ENCODE data around the gene RASSF7. TPM values are rescaled to one million over a fixed set of nuclear protein-coding genes. Genes with fewer than 3 reads are reported as not detected.

RASSF7 gene
- total RNA-seq, 4 donors from 2014 or later = 80.9 to 340 (median 172) TPM

Small RNAs within 50 kb of the gene (small RNA-seq; reads per million reads assigned to genes)
- gene MIR210 = 4.8 to 45.4 reads per million in 2 donors

Other genes with a start within 250 kb of the RASSF7 start
- gene IFITM1, start 246.9 kb upstream of the RASSF7 start, total RNA-seq = 100 to 1,000 TPM in 2 of 4 donors, 10 to 100 TPM in 2; 45.9 to 141 (median 89.6) TPM
- 100 to 1,000 TPM in 1 of 4 donors, 10 to 100 TPM in 3; 30.6 to 200 (median 84.7) TPM for gene IFITM3, start 240.1 kb upstream of the RASSF7 start, total RNA-seq
- gene B4GALNT4, start 191.5 kb upstream of the RASSF7 start, total RNA-seq = 10 to 100 TPM in 2 of 4 donors, 1 to 10 TPM in 2; 2.5 to 36.3 (median 9.3) TPM
- 100 to 1,000 TPM in 3 of 4 donors, 10 to 100 TPM in 1; 95.7 to 254 (median 202) TPM for gene PKP3, start 166.8 kb upstream of the RASSF7 start, total RNA-seq
- 100 to 1,000 TPM in 3 of 4 donors, 10 to 100 TPM in 1; 82.3 to 143 (median 111) TPM for gene SIGIRR, start 146.0 kb upstream of the RASSF7 start, total RNA-seq
- 100 to 1,000 TPM; 161 to 474 (median 254) TPM for gene ANO9, start 119.0 kb upstream of the RASSF7 start, total RNA-seq
- 10 to 100 TPM; 21.0 to 42.7 (median 31.7) TPM for gene PTDSS2, start 110.7 kb upstream of the RASSF7 start, total RNA-seq
- 100 to 1,000 TPM; 130 to 157 (median 137) TPM for gene RNH1, start 53.7 kb upstream of the RASSF7 start, total RNA-seq
- gene HRAS, start 25.4 kb upstream of the RASSF7 start, total RNA-seq = 10 to 100 TPM; 27.4 to 55.3 (median 35.1) TPM
- 1 to 10 TPM in 2 of 4 donors, under 1 TPM in 2; 0.67 to 4.1 (median 2.4) TPM for gene LRRC56, start 23.4 kb upstream of the RASSF7 start, total RNA-seq
- gene LMNTD2, start 232 bp upstream of the RASSF7 start, total RNA-seq = 10 to 100 TPM in 3 of 4 donors, 1 to 10 TPM in 1; 6.6 to 32.9 (median 14.1) TPM
- 10 to 100 TPM; 48.4 to 88.0 (median 57.8) TPM for gene PHRF1, start 15.5 kb downstream of the RASSF7 start, total RNA-seq
- 10 to 100 TPM; 28.1 to 80.9 (median 58.4) TPM for gene IRF7, start 55.0 kb downstream of the RASSF7 start, total RNA-seq
- gene CDHR5, start 64.0 kb downstream of the RASSF7 start, total RNA-seq = 1,000 to 10,000 TPM in 3 of 4 donors, 10 to 100 TPM in 1; 77.6 to 1,696 (median 1,274) TPM
- 10 to 100 TPM in 1 of 4 donors, not detected in 3; 12.6 TPM for gene SCT, start 66.2 kb downstream of the RASSF7 start, total RNA-seq
- gene DRD4, start 76.3 kb downstream of the RASSF7 start, total RNA-seq = 1 to 10 TPM in 2 of 4 donors, not detected in 2; 1.6 to 3.0 TPM
- gene DEAF1, start 134.3 kb downstream of the RASSF7 start, total RNA-seq = 10 to 100 TPM; 14.9 to 56.2 (median 47.0) TPM
- gene TMEM80, start 134.8 kb downstream of the RASSF7 start, total RNA-seq = 10 to 100 TPM; 10.7 to 58.9 (median 44.5) TPM
- gene EPS8L2, start 145.3 kb downstream of the RASSF7 start, total RNA-seq = 100 to 1,000 TPM; 258 to 710 (median 672) TPM
- 100 to 1,000 TPM; 140 to 175 (median 149) TPM for gene TALDO1, start 186.5 kb downstream of the RASSF7 start, total RNA-seq
- 10 to 100 TPM; 47.6 to 81.7 (median 52.9) TPM for gene GATD1, start 216.5 kb downstream of the RASSF7 start, total RNA-seq
- not detected for gene CEND1, start 229.1 kb downstream of the RASSF7 start, total RNA-seq
- 10 to 100 TPM; 14.2 to 22.0 (median 16.6) TPM for gene SLC25A22, start 237.3 kb downstream of the RASSF7 start, total RNA-seq
- 10 to 100 TPM; 29.1 to 83.3 (median 70.2) TPM for gene PIDD1, start 244.3 kb downstream of the RASSF7 start, total RNA-seq
- 1,000 to 10,000 TPM in 1 of 4 donors, 100 to 1,000 TPM in 3; 261 to 1,717 (median 510) TPM for gene RPLP2, start 249.0 kb downstream of the RASSF7 start, total RNA-seq